ENCODE results near the gene USP10.

GRCh38 chr16:84658690-84659089, 41.1 kb upstream of the USP10 start:
- TF ChIP-seq CTCF (IDR thresholded peaks at IDR 0.05 in 4 of 5, conservative IDR thresholded peaks at IDR 0.05 in 1 of 5) (no peak), POLR2A (IDR thresholded peaks at IDR 0.05) (no peak)
